Activated CD4-positive, CD25-positive, alpha-beta regulatory T cell treated with anti-CD3 and anti-CD28 coated beads, Interleukin-2, amount 50 U/mL, for 16 hours (primary cell): ENCODE data around the gene NCS1.
A peak's percentile ranks its signal among the peaks of the same experiment; 100 is the strongest.
"Not testable (repeated sequence)": the region's sequence is repeated elsewhere in the genome, so short reads cannot be mapped to it uniquely, and the experiment has no call there.

ENCODE experiments used
- DNase-seq: peaks from one replicate; pipeline ENCODE4 v3.0.0-alpha.2; 2020; ENCODE audit warnings: low read depth, low spot score

The NCS1 gene

GRCh38 chr9:130237076-130237475 lies 64.9 kb downstream of the NCS1 start:
- DNase-seq, result no peak

GRCh38 chr9:130237763-130238524 lies 65.7 kb downstream of the NCS1 start:
- DNase-seq, result no peak

GRCh38 chr9:130239363-130239695 lies 67.1 kb downstream of the NCS1 start:
- no peak for DNase-seq

- no peak for DNase-seq
Measured at GRCh38 chr9:130239741-130240241, 67.6 kb downstream of the NCS1 start.

GRCh38 chr9:130240410-130241197 lies 68.4 kb downstream of the NCS1 start:
- DNase-seq, result no peak

GRCh38 chr9:130241198-130241535 lies 69.0 kb downstream of the NCS1 start:
- DNase-seq, result no peak

DNA sequence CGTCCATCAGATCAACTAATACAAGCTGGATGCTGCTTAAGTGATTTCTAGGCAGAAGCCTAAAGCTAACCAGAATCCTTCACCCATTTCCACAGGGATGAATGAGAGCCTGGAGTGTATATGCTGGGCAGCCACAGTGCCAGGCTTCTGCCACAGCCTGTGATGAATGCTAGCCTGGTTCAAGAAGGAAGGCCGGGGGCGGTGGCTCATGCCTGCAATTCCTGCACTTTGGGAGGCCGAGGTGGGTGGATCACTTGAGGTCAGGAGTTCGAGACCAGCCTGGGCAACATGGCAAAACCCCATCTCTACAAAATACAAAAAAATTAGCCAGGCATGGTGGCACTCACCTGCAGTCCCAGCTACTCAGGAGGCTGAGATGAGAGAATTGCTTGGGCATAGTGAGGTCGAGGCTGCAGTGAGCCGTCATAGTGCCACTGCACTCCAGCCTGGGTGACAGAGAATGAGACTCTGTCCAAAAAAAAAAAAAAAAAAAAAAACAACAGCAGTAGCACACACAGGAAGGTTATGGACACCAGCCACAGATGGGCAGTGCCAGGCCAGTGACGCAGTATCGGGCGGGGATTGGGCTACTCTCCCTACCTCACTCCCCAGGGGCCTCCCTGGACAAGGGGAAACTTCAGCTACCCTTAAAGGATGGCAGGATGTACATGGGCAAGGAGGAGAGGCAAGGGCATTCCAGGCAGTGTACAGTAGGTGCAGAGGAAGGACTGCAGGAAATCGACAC lies 70.2 kb downstream of the NCS1 start:
- DNase-seq, result no peak

DNA sequence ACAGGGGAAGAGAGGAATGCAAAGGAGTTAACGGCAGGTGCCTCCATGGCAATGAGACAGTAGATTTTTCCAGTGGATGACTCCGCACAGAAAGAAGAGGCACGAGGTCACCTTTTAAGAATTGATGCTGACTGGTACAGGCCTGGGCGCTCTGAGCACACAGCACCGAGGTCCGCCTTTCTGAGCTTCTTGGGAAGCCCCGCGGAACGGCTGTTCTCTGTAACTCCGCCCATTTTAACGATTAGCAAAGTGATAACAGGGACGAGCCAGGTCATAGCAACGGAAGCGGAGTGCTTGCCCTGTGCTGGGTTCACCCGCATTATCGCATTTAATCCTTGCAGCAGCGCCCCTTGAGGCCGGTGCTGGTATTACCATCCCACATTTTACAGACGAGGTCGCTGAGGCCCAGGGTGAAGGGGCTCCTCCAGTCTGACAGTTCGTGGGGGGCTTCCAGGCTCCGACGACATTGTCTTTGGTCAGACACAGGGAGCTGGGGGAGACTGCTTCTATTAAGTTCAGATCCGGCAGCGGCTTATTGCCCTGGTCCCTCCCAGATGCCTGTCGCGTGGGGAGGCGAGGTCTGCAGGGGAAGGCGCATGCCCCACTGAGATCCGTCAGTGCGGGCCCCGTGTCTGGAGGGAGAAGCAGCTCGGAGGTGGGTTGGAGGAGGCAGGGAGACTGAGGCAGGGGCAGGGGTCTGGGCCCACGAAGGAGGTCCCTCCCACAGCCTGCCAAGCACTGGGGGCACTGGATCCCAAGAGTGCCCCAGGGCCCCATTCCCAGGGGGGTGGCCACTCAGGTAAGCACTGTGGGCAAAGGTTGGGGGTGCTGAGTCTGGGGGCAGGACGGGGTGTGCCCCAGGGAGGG lies 71.0 kb downstream of the NCS1 start:
- peak; percentile 74 for DNase-seq

DNA sequence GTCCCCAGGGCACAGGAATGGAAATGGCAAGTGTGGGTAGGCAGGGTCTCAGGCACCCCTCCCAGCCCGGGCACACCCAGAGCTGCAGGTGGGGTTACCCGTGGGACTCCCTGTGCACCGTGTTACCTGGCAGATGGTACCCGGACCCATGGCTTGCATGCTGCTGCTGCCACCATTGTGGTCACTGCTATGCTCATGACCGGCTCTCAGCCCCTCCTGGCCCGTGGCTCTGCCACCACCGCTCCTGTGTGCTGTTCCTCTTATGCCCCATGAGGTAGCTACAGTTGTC lies 71.6 kb downstream of the NCS1 start:
- no peak for DNase-seq

- DNase-seq, result no peak
Measured at GRCh38 chr9:130244548-130245165, 72.5 kb downstream of the NCS1 start.

DNA sequence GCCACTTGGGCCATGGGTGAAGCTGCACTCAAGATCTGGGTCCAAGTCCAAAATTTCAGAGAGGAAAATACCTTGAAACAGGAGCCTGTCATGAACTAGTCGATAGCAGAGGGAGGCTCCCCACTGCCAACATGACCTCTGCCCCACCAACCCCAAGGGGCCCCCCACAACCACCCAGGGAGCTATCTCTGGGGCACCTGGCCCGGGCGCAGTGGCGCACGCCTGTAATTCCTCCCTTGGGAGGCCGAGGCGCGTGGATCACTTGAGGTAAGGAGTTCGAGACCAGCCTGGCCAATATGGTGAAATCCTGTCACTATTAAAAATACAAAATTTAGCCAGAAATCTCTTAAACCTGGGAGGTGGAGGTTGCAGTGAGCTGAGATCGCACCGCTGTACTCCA lies 73.3 kb downstream of the NCS1 start:
- DNase-seq, result no peak

DNA sequence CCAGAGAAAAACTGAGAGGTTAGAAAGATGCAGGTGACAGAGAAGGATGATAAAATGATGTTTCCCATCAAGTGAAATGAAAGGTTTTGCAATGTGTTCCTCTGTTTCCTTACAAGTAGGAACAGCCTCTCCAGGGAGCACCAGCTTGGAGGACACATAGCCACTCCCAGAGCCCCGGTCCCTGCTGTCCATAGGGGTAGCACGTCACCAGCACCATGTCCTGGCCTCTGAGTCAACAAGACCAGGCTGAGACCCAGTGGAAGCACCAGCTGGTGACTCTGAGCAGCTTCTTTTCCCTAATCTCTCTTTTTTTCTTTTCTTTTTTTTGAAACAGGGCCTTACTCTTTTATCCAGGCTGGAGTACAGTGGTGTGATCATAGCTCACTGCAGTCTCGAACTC lies 73.9 kb downstream of the NCS1 start:
- no peak for DNase-seq

DNA sequence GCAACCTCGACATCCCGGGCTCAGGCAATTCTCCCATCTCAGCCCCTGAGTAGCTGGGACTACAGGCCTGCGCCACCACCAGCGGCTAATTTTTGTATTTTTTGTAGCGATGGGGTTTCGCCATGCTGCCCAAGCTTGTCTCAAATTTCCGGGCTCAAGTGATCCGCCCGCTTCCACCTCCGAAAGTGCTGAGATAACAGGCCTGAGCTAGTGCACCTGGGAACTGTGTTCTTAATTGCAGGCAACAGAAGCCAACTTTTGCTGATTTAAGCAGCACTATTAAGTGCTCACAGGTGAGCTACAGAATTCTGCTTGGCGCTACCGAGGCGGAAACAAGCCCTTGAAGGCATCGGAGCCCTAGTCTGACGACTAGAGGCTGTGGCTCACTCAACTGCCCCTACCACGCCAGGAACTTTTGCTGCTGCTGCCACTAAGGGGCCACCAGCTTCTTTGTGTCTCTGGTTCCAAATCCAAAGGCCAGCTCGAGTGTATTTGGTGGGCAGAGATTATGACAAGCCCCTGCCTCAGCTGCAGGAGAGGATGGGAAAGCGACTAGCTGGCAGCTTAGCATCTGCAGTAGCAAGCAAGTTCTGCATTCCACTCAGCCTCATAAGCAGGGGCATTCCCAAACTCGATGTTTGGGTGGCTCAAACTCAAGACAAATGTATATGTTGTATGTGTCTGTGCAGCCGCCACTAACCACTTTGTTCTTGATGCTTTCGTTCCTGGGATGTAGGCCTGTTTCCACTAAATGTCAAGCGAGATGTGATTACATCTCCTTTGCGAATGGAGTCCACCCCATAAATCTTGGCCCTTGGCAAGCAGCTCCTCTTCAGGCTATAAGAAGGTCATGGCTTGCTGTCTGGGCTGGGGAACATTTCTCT lies 82.8 kb downstream of the NCS1 start:
- DNase-seq, result no peak

- DNase-seq, result no peak
Measured at GRCh38 chr9:130255631-130256134, 83.5 kb downstream of the NCS1 start.

- DNase-seq, result no peak
Measured at GRCh38 chr9:130256644-130257043, 84.4 kb downstream of the NCS1 start.

- DNase-seq, result not testable (repeated sequence)
Measured at GRCh38 chr9:130258137-130258536, 85.9 kb downstream of the NCS1 start.

DNA sequence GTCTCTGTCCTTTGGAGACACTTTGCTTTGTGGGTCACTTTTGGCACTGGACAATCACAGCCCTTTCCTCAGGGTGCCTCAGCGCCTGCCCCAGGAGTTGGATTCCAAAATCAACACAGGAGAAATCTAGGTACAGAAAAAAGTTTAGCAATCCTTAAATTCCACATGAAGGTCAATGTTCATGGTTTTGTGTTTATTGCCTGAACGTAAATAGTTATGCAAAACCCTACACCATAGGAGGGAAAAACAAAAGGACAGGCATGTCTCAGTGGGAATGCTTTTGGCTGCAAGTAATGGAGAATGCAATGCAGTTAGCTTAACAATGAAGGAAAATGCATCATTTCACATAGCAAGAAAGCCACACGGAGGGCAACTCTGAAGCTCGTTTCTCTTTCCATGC lies 86.8 kb downstream of the NCS1 start:
- DNase-seq, result no peak

GRCh38 chr9:130260816-130261765 lies 88.9 kb downstream of the NCS1 start:
- no peak for DNase-seq
